ENCODE results near the gene SUMO2.
"Not testable (repeated sequence)": the region's sequence is repeated elsewhere in the genome, so short reads cannot be mapped to it uniquely, and the experiment has no call there.

The SUMO2 gene
- 49.3 to 126 (median 85.5) reads per million in 18 experiments for total RNA-seq

GRCh38 chr17:75182569-75183436, at the start of gene SUMO2:
TSS of gene SUMO2 (minus strand) at chr17:75182959. CDS start at chr17:75182834, 125 bp downstream.
- DNase-seq, result peak; percentile 96 to 97

DNA sequence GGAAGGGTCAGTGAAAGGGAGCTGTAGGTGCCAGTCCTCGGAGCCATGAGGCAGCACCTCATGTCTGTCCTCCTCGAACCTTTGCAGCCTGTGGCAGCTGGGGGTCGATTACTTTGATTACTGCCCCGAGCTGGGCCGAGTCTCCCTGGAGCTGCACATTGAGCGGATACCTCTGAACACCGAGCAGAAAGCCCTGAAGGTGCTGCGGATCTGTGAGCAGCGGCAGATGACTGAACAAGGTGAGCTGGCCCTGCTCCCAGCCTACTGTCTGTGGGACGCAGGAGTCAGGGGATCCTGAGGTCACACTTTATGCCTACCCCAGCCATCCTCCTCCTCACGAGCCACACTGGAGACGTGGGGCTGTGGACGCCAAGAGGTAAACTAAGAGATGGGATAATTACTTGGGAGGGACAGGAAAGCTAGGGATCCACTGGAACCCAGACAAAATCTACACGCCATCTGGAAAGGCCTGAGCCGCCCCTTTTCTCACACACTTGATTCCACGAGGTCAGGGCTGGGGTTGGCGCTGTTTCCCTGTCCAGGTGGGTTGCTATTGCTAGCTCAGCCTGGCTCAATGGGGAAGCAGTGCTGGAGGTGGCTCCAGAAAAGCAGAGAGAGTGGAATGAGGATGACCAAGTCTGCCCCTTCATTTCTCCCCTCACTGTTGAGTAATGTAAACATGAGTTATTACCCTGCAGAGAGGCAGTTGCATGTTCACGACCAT, 49.1 kb upstream of the SUMO2 start:
- no peak for DNase-seq

- no peak for DNase-seq
Observed at GRCh38 chr17:75231071-75231470, 48.3 kb upstream of the SUMO2 start.

GRCh38 chr17:75228847-75229246, 46.1 kb upstream of the SUMO2 start:
- peak; percentile 79 to 90 for DNase-seq

GRCh38 chr17:75228305-75228704, 45.5 kb upstream of the SUMO2 start:
- DNase-seq, result peak; percentile 98

GRCh38 chr17:75227729-75228128, 45.0 kb upstream of the SUMO2 start:
- DNase-seq, result peak; percentile 24 to 49

DNA sequence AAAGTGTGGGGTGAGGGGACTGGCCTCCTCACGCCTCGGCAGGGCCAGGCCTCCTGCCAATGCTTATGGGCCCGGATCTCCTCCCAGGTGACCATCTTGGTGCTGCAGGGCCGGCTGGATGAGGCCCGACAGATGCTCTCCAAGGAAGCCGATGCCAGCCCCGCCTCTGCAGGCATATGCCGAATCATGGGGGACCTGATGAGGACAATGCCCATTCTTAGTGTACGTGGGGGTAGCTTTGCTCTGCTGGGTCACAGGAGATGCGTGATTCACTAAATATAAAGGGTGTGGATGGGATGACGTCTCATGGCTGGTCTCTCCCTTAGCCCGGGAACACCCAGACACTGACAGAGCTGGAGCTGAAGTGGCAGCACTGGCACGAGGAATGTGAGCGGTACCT, 42.3 kb upstream of the SUMO2 start:
- no peak for DNase-seq

GRCh38 chr17:75219815-75220214, 37.1 kb upstream of the SUMO2 start:
- DNase-seq, result no peak

DNA sequence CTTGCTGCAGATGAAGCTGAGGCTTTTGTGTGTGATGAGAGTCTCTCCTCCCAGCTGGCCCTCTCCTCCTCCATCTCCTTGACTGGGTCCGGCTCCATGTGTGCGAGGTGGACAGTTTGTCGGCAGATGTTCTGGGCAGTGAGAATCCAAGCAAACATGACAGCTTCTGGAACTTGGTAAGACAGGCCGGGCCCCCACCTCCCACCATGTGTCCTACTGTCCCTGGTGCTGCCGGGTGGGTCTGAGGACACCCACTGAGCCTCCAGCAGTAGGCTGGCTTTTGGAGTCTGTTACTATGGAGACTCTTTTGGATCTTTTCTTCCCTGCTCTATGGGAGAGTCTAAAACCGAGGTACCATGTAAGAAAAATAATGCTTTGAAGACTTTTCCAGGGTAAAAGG, 35.4 kb upstream of the SUMO2 start:
- no peak for DNase-seq

DNA sequence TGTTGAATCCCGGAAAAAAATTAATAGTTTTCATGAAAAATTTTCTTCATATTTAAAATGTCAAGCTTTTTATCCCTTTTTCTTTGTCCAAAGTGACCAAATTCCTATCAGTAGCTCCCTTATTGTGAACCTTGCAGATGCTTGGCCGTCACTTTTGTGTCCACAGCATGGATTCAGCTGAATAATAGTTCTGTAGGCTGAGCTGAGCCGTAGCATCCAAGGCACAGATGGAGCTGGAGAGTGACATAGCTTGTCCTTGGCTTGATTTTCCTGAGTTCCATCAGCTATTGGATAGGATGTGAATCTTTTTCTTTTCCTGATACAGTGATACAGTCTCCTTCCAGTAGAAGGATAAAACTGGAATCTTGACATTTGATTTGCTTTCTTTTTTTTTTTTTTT, 26.3 kb upstream of the SUMO2 start:
- no peak for DNase-seq

- no peak for DNase-seq
Observed at GRCh38 chr17:75208161-75208560, 25.4 kb upstream of the SUMO2 start.

DNA sequence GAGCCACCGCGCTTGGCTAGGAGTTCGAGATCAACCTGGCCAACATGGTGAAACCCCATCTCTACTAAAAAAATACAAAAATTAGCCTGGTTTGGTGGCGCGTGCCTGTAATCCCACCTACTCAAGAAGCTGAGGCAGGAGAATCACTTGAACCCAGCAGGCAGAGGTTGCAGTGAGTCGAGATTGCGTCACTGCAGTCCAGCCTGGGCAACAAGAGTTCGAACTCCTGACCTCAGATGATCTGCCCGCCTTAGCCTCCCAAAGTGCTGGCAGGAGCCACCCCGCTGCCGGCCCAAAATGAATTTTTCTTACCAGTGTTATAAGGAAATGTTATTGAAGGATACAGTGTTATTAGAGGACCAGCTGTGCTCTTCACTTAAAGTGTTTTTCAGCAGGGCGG, 25.0 kb upstream of the SUMO2 start:
- DNase-seq, result no peak

GRCh38 chr17:75207050-75207407, 24.3 kb upstream of the SUMO2 start:
- not testable (repeated sequence) for DNase-seq

GRCh38 chr17:75205793-75206163, 23.0 kb upstream of the SUMO2 start:
- no peak for DNase-seq

GRCh38 chr17:75205037-75205792, 22.5 kb upstream of the SUMO2 start, which contains the start of gene NUP85:
TSS of gene NUP85 (plus strand) at chr17:75205679. CDS start at chr17:75205762, 83 bp downstream.
- DNase-seq, result peak; percentile 92 to 93

DNA sequence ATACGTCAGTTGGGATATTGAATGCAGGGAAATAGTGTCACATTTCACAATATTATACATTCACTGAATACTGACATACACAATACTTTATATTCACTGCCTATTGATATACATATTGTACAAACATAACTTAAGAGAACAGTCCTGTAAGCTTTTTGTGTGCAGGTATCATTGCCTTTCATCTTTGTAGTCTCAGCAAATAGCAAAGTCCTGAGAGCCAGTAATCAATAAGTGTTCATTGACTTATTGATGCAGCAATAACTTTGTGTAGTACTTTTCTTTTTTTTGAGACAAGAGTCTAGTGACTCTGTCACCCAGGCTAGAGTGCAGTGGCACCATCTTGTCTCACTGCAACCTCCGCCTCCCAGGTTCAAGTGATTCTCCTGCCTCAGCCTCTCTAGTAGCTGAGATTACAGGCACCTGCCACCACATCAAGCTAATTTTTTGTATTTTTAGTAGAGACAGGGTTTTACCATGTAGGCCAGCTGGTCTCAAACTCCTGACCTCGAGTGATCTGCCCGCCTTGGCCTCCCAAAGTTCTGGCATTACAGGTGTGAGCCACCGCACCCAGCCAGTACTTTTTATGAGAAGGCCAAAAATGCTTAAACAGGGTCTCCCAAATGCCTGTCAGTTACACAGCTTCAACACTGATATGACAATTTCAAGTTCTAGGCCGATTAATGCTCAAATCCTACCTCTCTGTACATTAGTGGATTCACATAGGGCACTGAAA, 17.3 kb upstream of the SUMO2 start:
- DNase-seq, result no peak

GRCh38 chr17:75194879-75195278, 12.1 kb upstream of the SUMO2 start:
- DNase-seq, result no peak

DNA sequence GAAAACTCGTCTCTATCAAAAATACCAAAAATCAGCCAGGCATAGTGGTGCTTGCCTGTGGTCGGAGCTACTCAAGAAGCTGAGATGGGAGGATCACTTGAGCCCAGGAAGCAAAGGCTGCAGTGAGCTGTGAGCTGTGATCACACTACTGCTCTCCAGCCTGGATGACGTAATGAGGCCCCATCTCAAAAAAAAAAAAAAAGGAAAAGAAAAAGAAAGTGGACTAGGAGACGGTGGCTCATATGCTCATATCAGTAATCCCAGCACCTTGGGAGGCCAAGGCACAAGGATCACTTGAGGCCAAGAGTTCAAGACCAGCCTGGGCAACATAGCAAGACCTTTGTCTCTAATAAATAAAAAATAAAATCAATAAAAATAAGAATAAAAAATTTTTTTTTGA, 8.8 kb upstream of the SUMO2 start:
- peak; percentile 20 to 38 for DNase-seq

DNA sequence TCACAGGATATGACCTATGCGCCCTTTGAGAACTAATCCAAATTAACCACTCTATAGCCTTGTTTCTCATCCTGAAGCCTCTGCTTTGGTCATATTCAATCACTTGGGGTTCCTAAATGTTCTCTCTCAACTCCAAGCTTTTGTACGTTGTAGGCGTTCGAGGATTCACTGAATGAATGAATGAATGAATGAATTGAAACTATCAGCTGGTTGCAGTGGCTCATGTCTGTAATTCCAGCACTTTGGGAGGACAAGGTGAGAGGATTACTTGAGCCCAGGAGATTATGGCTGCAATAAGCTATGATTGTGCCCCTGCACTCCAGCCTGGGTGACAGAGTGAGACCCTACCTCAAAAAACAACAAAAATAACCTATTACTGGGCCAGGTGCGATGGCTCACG, 5.9 kb upstream of the SUMO2 start:
- DNase-seq, result no peak

- no peak for DNase-seq
Observed at GRCh38 chr17:75183999-75184884, 1.5 kb upstream of the SUMO2 start.

DNA sequence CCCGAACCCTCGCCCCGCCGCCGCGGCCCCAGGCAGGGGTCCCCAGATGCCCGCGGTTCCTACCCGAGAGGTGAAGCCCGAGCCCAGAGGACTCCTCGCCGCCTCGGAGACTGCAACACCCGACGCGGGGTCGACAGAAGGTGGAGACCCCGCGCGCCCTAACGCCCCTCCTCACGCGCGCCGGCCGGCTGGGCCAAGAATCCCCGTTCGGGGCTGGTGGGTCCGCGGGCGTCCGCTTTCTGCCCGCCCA, 515 bp downstream of the SUMO2 start:
- no peak for DNase-seq

Measured in inflammatory macrophage (primary cell).